ENCODE data around the gene STIP1. TPM values are rescaled to one million over a fixed set of nuclear protein-coding genes. Genes with fewer than 3 reads are reported as not detected.
A peak's percentile ranks its signal among the peaks of the same experiment; 100 is the strongest.

STIP1 gene
- total RNA-seq, 1 donor: 112 TPM

DNA sequence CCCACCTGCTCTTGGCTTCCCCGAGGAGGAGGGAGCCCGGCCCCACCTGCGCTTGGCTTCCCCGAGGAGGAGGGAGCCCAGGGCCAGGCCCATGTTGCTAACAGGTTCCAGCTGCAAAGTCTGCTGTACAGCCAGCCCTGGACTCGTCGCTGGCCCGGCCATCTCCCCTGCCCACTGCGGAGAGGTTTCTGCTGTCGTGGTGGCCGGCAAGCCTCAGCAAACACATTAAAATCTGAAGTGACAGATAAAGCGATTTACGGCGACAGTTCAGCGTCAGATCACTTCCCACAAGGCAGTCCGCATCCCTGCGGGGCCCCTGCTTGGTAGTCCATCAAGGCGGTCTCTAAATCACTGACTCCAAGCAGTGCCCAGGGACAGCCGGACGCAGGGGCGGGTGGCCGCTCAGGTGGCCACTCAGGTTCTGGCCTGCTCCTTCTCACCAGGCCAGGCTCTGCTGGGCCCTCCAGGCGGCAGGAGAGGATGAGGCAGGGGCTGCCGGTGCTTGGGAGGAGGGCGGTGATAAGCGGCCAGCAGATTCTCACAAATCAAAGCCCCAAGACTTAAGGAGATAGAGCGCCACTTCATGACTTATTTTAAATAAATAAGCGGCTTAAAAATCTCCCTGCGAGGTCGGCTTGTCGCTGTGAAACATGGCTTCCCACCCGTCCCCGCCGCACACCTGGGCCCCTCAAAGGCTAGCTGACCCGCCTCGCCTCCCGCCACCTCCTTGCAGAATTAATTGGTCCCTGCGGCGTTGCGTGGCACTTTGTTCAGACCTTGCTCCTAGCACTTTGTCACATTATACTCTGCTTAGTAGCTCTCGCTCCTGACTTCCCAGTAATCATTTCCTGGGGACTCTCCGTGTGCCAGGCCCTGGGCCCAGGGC is 41.1 kb upstream of the STIP1 start:
- no peak overlapping the region for H3K4me3 ChIP-seq (ENCODE audit: low read depth, low read length)
- no peak for DNase-seq (ENCODE audit: low read depth)
- TF ChIP-seq, protein P1, sequence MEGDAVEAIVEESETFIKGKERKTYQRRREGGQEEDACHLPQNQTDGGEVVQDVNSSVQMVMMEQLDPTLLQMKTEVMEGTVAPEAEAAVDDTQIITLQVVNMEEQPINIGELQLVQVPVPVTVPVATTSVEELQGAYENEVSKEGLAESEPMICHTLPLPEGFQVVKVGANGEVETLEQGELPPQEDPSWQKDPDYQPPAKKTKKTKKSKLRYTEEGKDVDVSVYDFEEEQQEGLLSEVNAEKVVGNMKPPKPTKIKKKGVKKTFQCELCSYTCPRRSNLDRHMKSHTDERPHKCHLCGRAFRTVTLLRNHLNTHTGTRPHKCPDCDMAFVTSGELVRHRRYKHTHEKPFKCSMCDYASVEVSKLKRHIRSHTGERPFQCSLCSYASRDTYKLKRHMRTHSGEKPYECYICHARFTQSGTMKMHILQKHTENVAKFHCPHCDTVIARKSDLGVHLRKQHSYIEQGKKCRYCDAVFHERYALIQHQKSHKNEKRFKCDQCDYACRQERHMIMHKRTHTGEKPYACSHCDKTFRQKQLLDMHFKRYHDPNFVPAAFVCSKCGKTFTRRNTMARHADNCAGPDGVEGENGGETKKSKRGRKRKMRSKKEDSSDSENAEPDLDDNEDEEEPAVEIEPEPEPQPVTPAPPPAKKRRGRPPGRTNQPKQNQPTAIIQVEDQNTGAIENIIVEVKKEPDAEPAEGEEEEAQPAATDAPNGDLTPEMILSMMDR (IDR thresholded peaks at IDR 0.05; ENCODE audit: insufficient read depth, low read length): no peak

DNA sequence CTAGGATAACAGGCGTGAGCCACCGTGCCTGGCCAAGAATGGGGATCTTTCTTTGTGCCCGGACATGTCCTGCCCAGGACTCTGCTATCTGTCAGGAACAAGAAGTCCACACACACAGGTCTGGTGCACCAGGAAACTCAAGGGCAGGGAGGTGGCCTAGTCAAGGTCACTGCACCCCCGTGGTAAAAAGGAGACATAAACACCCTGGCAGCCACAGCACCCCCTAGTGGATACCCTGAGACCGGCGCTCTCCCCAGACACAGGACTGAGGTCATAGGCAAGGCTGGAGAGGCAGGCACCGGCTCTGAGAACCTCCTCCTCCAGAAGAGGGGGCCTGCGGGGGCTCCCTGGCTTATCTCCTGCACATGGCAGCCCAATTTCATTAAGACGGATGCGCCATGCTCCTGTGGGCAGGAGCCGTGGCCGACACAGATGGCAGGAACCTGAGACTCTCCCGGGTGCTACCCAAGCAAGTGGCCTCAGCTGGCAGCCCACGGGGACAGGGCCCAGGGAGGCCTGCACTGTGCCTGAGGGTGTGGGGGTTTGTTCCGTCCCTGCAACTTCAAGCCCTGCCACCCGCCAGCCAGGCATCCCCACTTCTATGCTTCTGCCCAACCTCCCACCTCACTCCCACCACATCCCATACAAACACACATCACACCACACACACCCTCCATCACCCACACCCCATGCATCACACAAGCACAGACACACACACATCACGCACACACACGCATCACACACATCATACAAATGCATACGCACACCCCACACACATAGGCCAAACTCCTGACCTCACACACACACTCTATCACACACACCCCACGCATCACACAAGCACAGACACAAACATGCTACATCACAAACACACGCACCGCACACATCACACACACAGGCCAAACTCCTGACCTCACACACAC is 39.7 kb upstream of the STIP1 start:
- TF ChIP-seq, protein P1 (IDR thresholded peaks at IDR 0.05; ENCODE audit: insufficient read depth, low read length): peak; percentile 72
- no peak overlapping the region for H3K4me3 ChIP-seq (ENCODE audit: low read depth, low read length)
- DNase-seq (ENCODE audit: low read depth): peak; percentile 24

- no peak overlapping the region for H3K4me3 ChIP-seq (ENCODE audit: low read depth, low read length)
- DNase-seq (ENCODE audit: low read depth): peak; percentile 74
- TF ChIP-seq, protein P1 (IDR thresholded peaks at IDR 0.05; ENCODE audit: insufficient read depth, low read length): peak; percentile 91
Measured at GRCh38 chr11:64148226-64148916, 37.6 kb upstream of the STIP1 start.

- no peak for DNase-seq (ENCODE audit: low read depth)
- no peak overlapping the region for H3K4me3 ChIP-seq (ENCODE audit: low read depth, low read length)
- TF ChIP-seq, protein P1 (IDR thresholded peaks at IDR 0.05; ENCODE audit: insufficient read depth, low read length): no peak
Measured at GRCh38 chr11:64148917-64149617, 36.9 kb upstream of the STIP1 start.

GRCh38 chr11:64150051-64150450 is 35.9 kb upstream of the STIP1 start:
- TF ChIP-seq, protein P1 (IDR thresholded peaks at IDR 0.05; ENCODE audit: insufficient read depth, low read length): no peak
- no peak overlapping the region for H3K4me3 ChIP-seq (ENCODE audit: low read depth, low read length)
- no peak for DNase-seq (ENCODE audit: low read depth)
